ENCODE results near the gene ZAP70. TPM values are rescaled to one million over a fixed set of nuclear protein-coding genes. Genes with fewer than 3 reads are reported as not detected.

ZAP70 gene
- total RNA-seq, 4 donors from 2014 or later, result 1.1 to 1.6 (median 1.4) TPM

DNA sequence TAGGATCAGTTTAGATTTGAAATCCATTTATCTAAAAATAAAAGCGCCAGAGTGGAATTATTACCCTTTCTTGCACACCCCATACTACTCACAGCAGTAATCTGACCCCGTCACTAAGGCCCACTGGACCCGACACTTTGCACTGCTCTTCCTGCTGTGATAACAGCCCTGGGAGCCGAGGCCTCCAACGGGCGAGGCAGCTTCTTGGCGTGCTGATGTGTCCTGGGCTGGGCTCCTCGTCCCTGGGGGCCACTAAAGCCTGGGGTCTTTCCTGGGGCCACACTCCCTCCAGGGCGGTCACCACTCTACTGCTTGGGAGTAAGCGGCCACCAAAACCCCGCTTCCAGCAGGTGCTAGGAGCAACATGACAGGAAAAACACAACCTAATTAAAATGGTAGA, 61.7 kb downstream of the ZAP70 start:
- 91 to 92% methylated on average over 11 of the region's 11 CpGs for WGBS, 2 donors

DNA sequence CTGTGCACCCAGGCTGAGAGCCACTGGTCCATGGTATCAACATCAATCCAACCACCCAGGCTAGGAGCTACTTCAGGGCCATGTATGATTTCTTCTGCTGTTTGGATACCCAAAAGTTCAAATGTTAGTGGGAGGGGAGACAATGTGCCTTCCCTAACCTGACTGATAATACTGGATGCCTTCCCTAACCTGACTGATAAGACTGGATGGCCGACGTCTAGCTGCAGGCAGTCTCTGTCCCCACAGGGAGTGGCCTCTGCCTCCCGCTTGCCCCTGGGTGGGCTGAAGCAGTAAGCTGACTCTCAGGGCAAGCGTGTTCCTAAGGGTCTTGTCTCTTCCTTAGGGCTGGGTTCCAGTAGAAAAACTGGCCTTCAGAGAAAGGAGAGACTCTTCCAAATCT, 65.8 kb downstream of the ZAP70 start:
- DNase-seq (ENCODE audit: low spot score in 2 of 2), result no peak
- H3K4me3 ChIP-seq (ENCODE audit: low read depth, poor library complexity, severe bottlenecking), result no peak overlapping the region
- TF ChIP-seq POLR2A (IDR thresholded peaks at IDR 0.05), result no peak
- TF ChIP-seq, protein P1, sequence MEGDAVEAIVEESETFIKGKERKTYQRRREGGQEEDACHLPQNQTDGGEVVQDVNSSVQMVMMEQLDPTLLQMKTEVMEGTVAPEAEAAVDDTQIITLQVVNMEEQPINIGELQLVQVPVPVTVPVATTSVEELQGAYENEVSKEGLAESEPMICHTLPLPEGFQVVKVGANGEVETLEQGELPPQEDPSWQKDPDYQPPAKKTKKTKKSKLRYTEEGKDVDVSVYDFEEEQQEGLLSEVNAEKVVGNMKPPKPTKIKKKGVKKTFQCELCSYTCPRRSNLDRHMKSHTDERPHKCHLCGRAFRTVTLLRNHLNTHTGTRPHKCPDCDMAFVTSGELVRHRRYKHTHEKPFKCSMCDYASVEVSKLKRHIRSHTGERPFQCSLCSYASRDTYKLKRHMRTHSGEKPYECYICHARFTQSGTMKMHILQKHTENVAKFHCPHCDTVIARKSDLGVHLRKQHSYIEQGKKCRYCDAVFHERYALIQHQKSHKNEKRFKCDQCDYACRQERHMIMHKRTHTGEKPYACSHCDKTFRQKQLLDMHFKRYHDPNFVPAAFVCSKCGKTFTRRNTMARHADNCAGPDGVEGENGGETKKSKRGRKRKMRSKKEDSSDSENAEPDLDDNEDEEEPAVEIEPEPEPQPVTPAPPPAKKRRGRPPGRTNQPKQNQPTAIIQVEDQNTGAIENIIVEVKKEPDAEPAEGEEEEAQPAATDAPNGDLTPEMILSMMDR (IDR thresholded peaks at IDR 0.05), result no peak
- intact Hi-C loops (cut with DNase I; ENCODE audit: low total_unique reads), result no loop called here
- WGBS, 2 donors, result 88 to 91% methylated on average over 4 of the region's 4 CpGs

More for the DNA sequence above, 61.7 kb downstream of the ZAP70 start:
- intact Hi-C loops (cut with DNase I; ENCODE audit: low total_unique reads), result no loop called here
- DNase-seq (ENCODE audit: low spot score in 2 of 2), result no peak
- TF ChIP-seq, protein P1 (IDR thresholded peaks at IDR 0.05), result no peak
- TF ChIP-seq POLR2A (IDR thresholded peaks at IDR 0.05), result no peak
- H3K4me3 ChIP-seq (ENCODE audit: low read depth, poor library complexity, severe bottlenecking), result no peak overlapping the region

DNA sequence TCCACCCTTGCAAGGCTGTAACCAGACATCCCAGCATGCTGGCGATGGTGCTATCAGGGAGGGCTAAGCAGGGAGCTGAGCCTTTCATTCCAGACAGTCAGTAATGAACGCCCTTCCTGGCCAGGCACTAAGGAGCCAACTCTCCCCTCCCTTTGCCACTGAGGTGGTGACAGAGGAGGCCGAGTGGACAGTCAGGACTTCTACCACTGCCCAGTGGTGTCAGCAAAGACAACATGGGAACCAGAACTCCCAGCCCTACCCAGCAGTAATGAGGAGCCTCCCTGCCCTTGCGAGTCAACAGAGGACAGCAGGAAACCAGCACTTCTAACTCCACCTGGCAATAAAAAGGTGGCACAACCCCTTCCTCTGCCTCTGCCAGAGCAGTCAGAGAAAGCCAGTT, 68.6 kb downstream of the ZAP70 start:
- no peak overlapping the region for H3K4me3 ChIP-seq (ENCODE audit: low read depth, poor library complexity, severe bottlenecking)
- TF ChIP-seq, protein P1 (IDR thresholded peaks at IDR 0.05), result no peak
- WGBS, 2 donors, result 88 to 92% methylated on average over 3 to 4 of the region's 4 CpGs
- DNase-seq (ENCODE audit: low spot score in 2 of 2), result no peak
- intact Hi-C loops (cut with DNase I; ENCODE audit: low total_unique reads), result no loop called here

DNA sequence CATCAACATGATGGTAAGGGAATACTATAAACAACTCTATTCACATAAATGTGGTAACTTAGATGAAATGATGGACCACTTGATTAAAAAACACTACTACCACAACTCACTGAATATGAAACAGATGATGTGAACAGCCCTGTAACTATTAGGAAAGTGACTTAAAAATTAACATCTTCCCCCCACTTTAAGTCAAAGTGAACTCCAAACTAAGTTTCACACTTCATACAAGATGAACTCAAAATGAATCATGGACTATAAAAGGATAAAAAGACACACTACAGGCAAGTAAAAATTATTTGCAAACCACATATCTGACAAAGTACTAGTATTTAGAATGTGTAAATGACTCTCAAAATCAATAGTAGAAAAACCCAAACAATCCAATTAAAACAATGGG, 71.6 kb downstream of the ZAP70 start:
- TF ChIP-seq, protein P1 (IDR thresholded peaks at IDR 0.05), result no peak
- no peak for TF ChIP-seq POLR2A (IDR thresholded peaks at IDR 0.05)
- DNase-seq (ENCODE audit: low spot score in 2 of 2), result no peak
- no peak overlapping the region for H3K4me3 ChIP-seq (ENCODE audit: low read depth, poor library complexity, severe bottlenecking)
- intact Hi-C loops (cut with DNase I; ENCODE audit: low total_unique reads), result no loop called here

DNA sequence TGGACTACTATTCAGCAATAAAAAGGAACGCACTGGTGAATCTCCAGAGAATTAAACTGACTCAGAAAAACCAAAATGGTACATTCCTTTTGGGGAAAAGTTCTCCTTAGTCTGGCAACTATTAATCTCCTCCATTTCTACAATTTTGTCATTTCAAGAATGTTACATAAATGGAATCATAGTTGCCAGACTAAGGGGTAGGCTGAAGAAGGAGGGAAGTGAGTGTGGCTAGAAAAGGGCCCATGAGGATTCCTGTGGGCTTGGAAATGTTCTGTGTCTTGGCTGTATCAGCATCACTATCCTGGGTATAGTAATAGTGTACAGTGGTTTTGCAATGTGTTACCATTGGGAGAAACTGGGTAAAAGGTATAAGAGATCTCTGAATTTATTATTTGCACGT, 72.4 kb downstream of the ZAP70 start:
- TF ChIP-seq POLR2A (IDR thresholded peaks at IDR 0.05), result no peak
- TF ChIP-seq, protein P1 (IDR thresholded peaks at IDR 0.05), result no peak
- no peak for DNase-seq (ENCODE audit: low spot score in 2 of 2)
- WGBS, 2 donors, result 94% methylated on average over 2 of the region's 2 CpGs
- intact Hi-C loops (cut with DNase I; ENCODE audit: low total_unique reads), result no loop called here
- H3K4me3 ChIP-seq (ENCODE audit: low read depth, poor library complexity, severe bottlenecking), result no peak overlapping the region

DNA sequence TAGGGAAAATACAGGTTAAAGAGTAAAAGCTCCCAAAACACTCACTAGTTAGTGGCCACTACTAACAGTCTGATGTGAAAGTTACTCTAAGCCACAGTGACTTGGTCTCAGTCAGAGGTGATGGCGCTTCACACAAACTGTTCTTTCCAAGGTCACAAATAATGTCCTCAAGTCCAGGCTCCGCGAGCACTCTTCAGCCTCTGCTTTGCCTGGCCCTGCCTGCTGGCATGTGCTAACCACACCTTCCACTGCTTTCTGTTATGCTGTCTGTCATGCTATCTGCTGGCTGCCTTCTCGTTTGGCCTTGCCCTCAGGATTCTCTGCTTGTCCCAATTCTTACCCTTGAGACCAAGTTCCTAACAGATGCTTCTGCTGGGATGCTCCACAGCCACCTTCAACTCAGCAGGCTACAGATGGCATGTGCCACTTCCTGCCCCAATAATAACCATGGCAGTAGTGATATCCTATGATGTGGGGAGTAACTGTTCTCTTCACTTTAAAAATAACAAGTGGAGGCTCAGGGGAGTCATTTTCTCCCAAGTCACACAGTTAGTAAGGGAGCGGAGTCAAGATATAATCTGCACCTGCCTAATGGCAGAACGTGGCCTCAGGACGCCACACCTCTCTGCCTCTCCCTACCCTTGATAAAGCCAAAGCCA, 75.7 kb downstream of the ZAP70 start:
- DNase-seq (ENCODE audit: low spot score in 2 of 2), result no peak
- WGBS, 2 donors, result 85 to 87% methylated on average over 7 of the region's 7 CpGs
- no peak overlapping the region for H3K4me3 ChIP-seq (ENCODE audit: low read depth, poor library complexity, severe bottlenecking)
- intact Hi-C loops (cut with DNase I; ENCODE audit: low total_unique reads), result no loop called here
- no peak for TF ChIP-seq POLR2A (IDR thresholded peaks at IDR 0.05)
- TF ChIP-seq, protein P1 (IDR thresholded peaks at IDR 0.05), result no peak
